RWPE2 (cell line): Measurements from ENCODE around the gene FBLN5.

Experiments used
- ATAC-seq: fragments of 200-7000 bp; cut with Tn5 transposase; 3 replicates; pipeline ENCODE4 v1.9.1; 2021; ENCODE audit warnings: low read depth
- DNase-seq: peaks from one replicate; pipeline ENCODE4 v3.0.0-alpha.2; 2020; ENCODE audit warnings: low spot score
- H3K27ac ChIP-seq: fragments of 450-650 bp; 2 replicates; pipeline ENCODE4 v1.5.1; 2017; ENCODE audit warnings: mild to moderate bottlenecking; ENCODE audit not compliant: poor library complexity, severe bottlenecking
- H3K27me3 ChIP-seq: fragments of 250-450 bp; sonication (Bioruptor Pico); 2 replicates; pipeline ENCODE4 v1.5.1; 2021; ENCODE audit warnings: mild to moderate bottlenecking, moderate library complexity; ENCODE audit not compliant: insufficient read depth, poor library complexity, severe bottlenecking
- H3K36me3 ChIP-seq: fragments of 250-450 bp; sonication (Bioruptor Pico); 2 replicates; pipeline ENCODE4 v1.5.1; 2020; ENCODE audit warnings: low read depth, mild to moderate bottlenecking, moderate library complexity
- H3K4me1 ChIP-seq: fragments of 250-450 bp; sonication (Bioruptor Pico); 2 replicates; pipeline ENCODE4 v1.5.1; 2021; ENCODE audit warnings: mild to moderate bottlenecking, moderate library complexity; ENCODE audit not compliant: insufficient read depth, poor library complexity, severe bottlenecking
- H3K4me3 ChIP-seq: fragments of 250-450 bp; sonication (Bioruptor Pico); 2 replicates; pipeline ENCODE4 v1.5.1; 2021; ENCODE audit warnings: mild to moderate bottlenecking, moderate library complexity; ENCODE audit not compliant: severe bottlenecking
- H3K9me3 ChIP-seq: fragments of 250-450 bp; sonication (Bioruptor Pico); 2 replicates; pipeline ENCODE4 v1.5.1; 2021; ENCODE audit warnings: mild to moderate bottlenecking, moderate library complexity; ENCODE audit not compliant: severe bottlenecking
- TF ChIP-seq, protein P1 (sequence below): fragments of 450-650 bp; IDR thresholded peaks from one replicate; pipeline ENCODE4 v1.5.1; 2017; ENCODE audit warnings: mild to moderate bottlenecking, moderate library complexity; ENCODE audit not compliant: poor library complexity, severe bottlenecking

FBLN5 gene

DNA sequence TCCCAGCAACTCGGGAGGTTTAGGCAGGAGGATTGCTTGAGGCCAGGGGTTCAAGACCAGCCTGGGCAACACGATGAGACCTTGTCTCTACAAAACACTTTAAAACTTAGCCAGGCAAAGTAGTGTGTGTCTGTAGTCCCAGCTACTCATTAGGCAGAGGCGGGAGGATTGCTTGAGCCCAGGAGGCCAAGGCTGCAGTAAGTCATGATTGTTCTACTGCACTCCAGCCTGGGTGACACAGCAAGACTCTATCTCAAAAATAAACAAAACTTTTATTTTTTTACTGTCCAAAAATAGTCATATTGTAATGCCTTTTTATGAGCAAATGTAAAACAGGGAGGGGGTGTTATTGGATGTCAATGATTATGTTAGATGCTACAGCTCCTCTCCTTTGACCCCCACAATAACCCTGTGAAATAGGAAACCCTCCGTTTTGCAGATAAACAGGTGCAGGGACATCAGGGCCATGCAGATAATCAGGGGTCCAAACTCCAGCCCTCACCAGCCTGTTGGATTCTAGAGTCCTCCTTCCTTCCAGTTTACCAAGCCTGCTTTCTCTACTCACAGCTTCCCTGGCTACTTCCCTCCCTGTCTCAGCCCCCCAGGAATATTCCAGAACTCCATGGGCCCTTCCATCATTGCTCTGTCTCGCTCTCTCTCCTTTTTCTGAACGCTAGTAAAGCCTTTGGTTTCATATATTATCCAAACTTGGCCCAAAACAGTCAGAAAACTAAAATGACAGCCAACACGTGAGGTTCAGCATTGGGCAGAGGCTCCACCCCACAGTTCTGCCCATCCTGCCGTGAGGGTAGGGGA lies 5.9 kb upstream of the FBLN5 start:
- H3K4me1 ChIP-seq, result no peaks in the 10 kb centered on the region
- ATAC-seq (no peak), DNase-seq (no peak)
- H3K36me3 ChIP-seq, result no peaks in the 10 kb centered on the region
- no peak overlapping the region for H3K4me3 ChIP-seq
- H3K27ac ChIP-seq, result no peak overlapping the region
- TF ChIP-seq, protein P1, sequence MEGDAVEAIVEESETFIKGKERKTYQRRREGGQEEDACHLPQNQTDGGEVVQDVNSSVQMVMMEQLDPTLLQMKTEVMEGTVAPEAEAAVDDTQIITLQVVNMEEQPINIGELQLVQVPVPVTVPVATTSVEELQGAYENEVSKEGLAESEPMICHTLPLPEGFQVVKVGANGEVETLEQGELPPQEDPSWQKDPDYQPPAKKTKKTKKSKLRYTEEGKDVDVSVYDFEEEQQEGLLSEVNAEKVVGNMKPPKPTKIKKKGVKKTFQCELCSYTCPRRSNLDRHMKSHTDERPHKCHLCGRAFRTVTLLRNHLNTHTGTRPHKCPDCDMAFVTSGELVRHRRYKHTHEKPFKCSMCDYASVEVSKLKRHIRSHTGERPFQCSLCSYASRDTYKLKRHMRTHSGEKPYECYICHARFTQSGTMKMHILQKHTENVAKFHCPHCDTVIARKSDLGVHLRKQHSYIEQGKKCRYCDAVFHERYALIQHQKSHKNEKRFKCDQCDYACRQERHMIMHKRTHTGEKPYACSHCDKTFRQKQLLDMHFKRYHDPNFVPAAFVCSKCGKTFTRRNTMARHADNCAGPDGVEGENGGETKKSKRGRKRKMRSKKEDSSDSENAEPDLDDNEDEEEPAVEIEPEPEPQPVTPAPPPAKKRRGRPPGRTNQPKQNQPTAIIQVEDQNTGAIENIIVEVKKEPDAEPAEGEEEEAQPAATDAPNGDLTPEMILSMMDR, result no peak
- no peaks in the 10 kb centered on the region for H3K27me3 ChIP-seq
- no peaks in the 10 kb centered on the region for H3K9me3 ChIP-seq

DNA sequence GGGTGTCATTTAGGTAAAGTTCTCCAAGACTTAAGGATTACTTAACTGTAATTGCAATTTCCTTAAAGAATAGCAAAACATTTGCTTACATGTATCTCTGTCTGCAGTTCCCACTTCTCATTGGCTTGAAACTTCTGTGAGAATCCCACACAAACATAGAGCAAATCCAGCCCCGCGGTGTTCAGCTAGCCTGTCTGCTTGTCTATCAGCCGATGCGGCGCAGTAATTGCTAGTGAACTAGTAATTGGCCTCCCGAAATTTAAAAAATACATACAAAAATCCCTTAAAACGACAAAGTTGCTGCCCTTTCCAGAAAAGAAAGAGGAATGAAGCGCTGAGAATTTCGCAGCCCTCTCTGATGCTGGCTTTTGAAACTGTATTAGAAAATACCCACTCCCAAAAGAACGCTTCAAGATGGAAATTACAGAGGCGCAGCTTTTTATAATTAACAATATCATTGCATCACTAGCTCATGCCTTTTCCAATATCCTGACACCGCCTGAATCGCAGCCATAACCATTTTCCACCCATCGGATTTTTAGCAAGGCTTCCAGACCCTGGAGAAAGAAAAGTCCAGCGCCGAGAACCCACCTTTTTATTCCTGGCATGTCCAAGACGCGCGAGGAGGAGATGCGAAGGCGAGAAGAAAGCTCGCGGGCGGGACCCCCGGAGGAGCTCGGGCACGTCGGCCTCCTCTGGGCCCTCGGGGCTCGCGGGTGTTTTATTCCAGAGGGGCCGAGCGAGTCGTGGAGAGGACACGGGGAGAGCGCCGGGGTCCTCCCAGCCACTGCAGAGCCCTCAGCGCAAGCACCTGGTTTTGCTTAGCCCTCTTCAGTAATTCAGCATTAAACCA lies 646 bp downstream of the FBLN5 start:
- DNase-seq, result no peak
- H3K27me3 ChIP-seq, result peaks cover 10% of the 10 kb centered on the region
- H3K4me1 ChIP-seq, result no peaks in the 10 kb centered on the region
- no peaks in the 10 kb centered on the region for H3K36me3 ChIP-seq
- peak overlapping the region; percentile 37 for H3K4me3 ChIP-seq
- no peak; the same call in 2 of the 3 replicates for ATAC-seq
- H3K27ac ChIP-seq, result no peak overlapping the region
- no peaks in the 10 kb centered on the region for H3K9me3 ChIP-seq
- TF ChIP-seq, protein P1, result no peak

DNA sequence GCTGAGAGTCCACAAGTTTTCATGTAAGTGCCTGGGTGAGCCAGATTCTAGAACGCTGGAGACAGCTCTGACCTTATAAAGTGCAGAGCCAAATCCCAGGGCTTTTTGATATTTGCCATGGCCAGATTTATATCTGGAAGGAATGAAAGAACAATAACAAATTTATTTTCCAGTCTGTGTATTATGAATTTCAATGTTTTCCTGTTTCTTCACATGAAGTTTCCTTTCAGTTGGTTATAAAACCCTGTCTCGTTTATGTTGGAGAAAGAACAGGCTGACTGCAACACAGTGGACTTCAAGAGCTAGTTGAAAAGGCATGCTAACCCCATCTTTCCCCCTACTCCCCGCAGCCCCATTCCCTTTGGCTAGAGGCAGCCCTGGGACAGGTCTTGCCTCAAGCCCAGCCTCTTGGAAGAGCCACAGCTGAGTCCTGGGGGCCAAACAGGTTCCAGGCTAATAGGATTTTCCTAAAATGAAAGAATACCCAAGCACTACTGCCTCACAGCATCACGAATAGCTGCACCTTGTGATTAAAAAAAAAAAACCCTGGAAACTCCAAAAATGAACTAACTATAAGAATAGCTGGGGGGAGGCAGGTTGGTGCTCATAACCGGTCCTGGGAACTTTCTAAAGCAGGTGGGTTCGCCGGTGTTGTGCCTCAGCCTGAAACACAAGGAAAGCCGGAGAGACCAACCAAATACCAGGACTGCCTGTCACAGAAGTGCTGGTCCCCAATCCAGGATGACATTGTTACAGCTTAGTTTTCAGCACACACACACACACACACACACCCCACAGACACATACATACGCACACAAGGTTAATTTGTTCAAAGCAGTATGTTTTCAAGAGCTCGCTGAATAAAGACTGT lies 1.5 kb downstream of the FBLN5 start:
- no peaks in the 10 kb centered on the region for H3K9me3 ChIP-seq
- no peak overlapping the region for H3K4me3 ChIP-seq

DNA sequence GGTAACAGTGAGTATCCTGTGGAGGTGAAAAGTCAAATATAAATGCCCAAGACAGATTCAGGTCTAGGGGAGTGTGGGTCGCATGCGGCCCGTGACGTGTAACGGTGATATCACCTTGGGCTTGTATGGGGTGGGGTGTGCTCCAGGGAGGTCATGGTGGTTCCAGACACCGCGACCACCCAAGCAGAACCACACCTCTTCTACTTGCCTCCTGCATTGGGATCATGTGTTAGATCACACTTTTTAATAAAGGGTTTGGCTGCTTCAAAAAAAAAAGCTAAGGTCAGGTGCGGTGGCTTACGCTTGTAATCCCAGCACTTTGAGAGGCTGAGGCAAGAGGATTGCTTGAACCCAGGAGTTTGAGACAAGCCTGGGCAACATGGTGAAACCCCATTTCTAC lies 4.5 kb downstream of the FBLN5 start:
- DNase-seq (no peak), ATAC-seq (no peak)
- Histone ChIP-seq H3K4me1 (no peaks in the 10 kb centered on the region), H3K4me3 (no peak overlapping the region), H3K9me3 (no peaks in the 10 kb centered on the region), H3K36me3 (no peaks in the 10 kb centered on the region), H3K27me3 (peaks cover 10% of the 10 kb centered on the region), H3K27ac (no peak overlapping the region)
- TF ChIP-seq, protein P1, result no peak

More for the DNA sequence above, 1.5 kb downstream of the FBLN5 start:
- Histone ChIP-seq H3K27ac (no peak overlapping the region), H3K27me3 (peaks cover 10% of the 10 kb centered on the region), H3K36me3 (no peaks in the 10 kb centered on the region), H3K4me1 (no peaks in the 10 kb centered on the region)
- DNase-seq, result no peak
- TF ChIP-seq, protein P1, result no peak
- no peak for ATAC-seq
